Astrocyte of the spinal cord (primary cell): ENCODE measurements around the gene CAMKK1.

Experiments used
- DNase-seq: peaks from one replicate; pipeline ENCODE4 v3.0.0; 2011; ENCODE audit warnings: low read depth, low spot score
- H3K4me3 ChIP-seq: 2 replicates; pipeline ENCODE4 v1.5.1; 2011; ENCODE audit warnings: low read depth, mild to moderate bottlenecking, low read length, moderate library complexity
- in situ Hi-C: cut with HindIII; loops from 2 replicates; pipeline ENCODE4 v1.10.0; 2017; ENCODE audit warnings: low sequenced_read_pairs
- TF ChIP-seq, protein P1 (sequence below): IDR thresholded peaks from 2 replicates; pipeline ENCODE4 v1.5.1; 2012; ENCODE audit warnings: low read depth, mild to moderate bottlenecking, low read length, inconsistent platforms

Gene CAMKK1

DNA sequence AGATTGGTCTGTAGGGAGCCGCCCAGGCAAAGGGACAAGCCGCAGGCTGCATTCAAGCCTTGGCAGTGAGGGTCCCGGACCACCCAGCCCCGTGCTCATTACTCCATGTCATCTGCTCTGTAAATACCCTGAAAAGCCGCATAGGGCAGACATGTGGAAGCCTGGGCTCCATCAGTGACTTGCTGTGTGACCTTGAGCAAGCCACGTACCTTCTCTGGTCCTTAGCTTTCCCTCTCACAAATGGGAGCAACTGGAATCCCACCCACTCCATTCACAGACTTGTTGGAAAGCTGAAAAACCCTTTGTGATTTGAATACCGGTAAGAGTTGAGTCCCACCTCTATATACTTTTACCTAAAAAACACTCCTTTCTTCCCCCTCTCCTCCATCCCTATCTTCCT lies 11.9 kb downstream of the CAMKK1 start:
- in situ Hi-C loops, result no loop called here

GRCh38 chr17:3879591-3880417 lies 13.0 kb downstream of the CAMKK1 start:
- no peak for DNase-seq
- TF ChIP-seq, protein P1, sequence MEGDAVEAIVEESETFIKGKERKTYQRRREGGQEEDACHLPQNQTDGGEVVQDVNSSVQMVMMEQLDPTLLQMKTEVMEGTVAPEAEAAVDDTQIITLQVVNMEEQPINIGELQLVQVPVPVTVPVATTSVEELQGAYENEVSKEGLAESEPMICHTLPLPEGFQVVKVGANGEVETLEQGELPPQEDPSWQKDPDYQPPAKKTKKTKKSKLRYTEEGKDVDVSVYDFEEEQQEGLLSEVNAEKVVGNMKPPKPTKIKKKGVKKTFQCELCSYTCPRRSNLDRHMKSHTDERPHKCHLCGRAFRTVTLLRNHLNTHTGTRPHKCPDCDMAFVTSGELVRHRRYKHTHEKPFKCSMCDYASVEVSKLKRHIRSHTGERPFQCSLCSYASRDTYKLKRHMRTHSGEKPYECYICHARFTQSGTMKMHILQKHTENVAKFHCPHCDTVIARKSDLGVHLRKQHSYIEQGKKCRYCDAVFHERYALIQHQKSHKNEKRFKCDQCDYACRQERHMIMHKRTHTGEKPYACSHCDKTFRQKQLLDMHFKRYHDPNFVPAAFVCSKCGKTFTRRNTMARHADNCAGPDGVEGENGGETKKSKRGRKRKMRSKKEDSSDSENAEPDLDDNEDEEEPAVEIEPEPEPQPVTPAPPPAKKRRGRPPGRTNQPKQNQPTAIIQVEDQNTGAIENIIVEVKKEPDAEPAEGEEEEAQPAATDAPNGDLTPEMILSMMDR, result no peak
- in situ Hi-C loops, result no loop called here
- H3K4me3 ChIP-seq, result no peak overlapping the region

More for the DNA sequence above, 11.9 kb downstream of the CAMKK1 start:
- H3K4me3 ChIP-seq, result no peak overlapping the region
- DNase-seq, result no peak
- TF ChIP-seq, protein P1, result no peak

- in situ Hi-C loops, result no loop called here
- no peak overlapping the region for H3K4me3 ChIP-seq
- DNase-seq, result peak; percentile 76
- TF ChIP-seq, protein P1, result no peak
Measured at GRCh38 chr17:3879186-3879585, 13.7 kb downstream of the CAMKK1 start.

- TF ChIP-seq, protein P1, result no peak
- in situ Hi-C loops, result no loop called here
- no peak overlapping the region for H3K4me3 ChIP-seq
- no peak for DNase-seq
Measured at GRCh38 chr17:3877220-3877619, 15.6 kb downstream of the CAMKK1 start.

DNA sequence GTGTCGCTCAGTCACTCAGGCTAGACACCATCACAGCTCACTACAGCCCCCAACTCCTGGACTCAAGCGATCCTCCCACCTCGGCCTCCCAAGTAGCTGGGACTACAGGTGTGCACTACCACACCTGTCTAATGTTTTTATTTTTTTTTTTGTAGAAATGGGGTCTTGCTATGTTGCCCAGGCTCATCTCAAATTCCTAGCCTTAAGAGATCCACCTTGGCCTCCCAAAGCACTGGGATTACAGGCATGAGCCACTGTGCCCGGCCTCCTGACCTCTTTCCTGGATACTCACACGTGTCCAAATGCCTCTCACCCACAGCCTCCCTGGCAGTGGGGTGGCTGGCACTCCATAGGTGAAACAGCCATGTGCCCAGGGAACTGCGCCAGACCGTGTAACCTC lies 17.5 kb downstream of the CAMKK1 start:
- DNase-seq, result no peak
- TF ChIP-seq, protein P1, result no peak
- in situ Hi-C loops, result no loop called here
- no peak overlapping the region for H3K4me3 ChIP-seq

- in situ Hi-C loops, result no loop called here
- DNase-seq, result no peak
- TF ChIP-seq, protein P1, result no peak
- no peak overlapping the region for H3K4me3 ChIP-seq
Measured at GRCh38 chr17:3873862-3874261, 19.0 kb downstream of the CAMKK1 start.
